ENCODE measurements around the gene BAZ1B.
"Not testable (repeated sequence)": the region's sequence is repeated elsewhere in the genome, so short reads cannot be mapped to it uniquely, and the experiment has no call there.

BAZ1B gene

DNA sequence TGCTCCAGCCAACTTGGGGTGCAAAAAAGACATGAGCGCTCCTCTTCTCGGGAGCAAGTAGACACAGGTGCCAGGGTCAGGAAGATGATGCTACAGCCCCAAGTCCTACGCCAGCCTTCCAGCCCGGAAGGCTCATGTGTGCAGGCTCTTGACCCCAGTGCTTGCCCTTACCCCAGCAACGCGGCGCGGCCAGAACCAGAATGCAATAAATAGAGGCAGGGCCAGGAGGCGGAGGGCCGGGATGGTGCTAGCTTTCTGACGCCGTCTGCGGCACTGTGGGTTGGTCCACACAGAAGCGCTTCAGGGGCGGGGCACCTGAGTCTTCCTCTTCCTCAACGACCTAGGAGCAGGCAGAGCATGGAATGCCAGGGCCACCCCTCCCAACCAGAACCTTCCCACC lies 15.0 kb upstream of the BAZ1B start:
- no peak for TF ChIP-seq CTCF (IDR thresholded peaks at IDR 0.05; ENCODE audit: low read depth, low read length)
- H3K4me3 ChIP-seq (ENCODE audit: low read depth, low read length): no peak overlapping the region

DNA sequence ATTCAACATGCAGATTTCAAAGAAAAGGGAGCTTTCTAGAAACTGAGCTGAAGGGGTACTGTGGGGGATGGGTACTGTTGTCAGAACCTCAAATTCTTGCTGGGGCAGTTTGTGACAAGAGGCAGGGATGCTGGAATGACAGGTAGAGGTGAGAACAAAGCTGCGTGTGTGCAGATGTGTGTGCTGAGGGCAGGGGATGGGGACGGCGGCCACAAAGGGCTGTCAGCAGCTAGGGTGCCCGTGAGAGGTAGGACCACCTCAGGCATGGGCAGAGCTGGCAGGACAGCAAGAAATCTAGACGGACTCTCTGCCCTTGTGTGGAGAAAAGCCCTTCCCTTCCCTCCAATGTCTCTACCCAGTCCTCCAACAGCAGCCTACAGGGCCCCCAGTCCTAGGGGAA lies 14.4 kb upstream of the BAZ1B start:
- TF ChIP-seq CTCF (IDR thresholded peaks at IDR 0.05; ENCODE audit: low read depth, low read length): no peak
- no peak overlapping the region for H3K4me3 ChIP-seq (ENCODE audit: low read depth, low read length)

DNA sequence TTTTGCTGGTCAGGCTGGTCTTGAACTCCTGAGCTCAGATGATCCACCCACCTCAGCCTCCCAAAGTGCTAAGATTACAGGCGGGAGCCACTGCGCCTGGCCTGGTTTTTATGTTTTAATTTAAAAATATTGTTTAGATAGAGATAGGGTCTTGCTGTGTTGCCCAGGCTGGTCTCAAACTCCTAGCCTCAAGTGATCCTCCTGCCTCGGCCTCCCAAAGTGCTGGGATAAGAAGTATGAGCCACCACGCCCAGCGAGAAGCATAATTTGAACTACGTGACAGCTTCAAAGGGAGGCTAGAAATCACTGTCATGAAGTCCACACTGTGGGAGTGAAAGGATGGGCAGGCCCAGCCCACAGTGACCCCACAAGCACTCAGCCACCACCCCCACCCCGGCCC lies 13.8 kb upstream of the BAZ1B start:
- H3K4me3 ChIP-seq (ENCODE audit: low read depth, low read length): not testable (repeated sequence)

DNA sequence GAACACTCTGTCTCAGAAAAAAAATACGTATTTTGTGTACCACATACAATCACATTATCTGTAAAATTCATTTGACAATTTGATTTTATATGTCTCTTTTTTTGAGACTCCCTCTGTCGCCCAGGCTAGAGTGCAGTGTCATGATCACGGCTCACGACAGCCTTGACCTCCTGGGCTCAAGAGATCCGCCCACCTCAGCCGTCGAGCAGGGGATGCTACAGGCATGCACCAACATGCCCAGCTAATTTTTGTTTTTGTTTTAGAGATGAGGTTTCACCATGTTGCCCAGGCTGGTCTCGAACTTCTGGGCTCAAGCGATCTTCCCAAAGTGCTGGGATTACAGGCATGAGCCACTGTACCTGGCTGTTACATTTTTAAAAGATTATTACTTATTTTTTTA lies 11.6 kb upstream of the BAZ1B start:
- H3K4me3 ChIP-seq (ENCODE audit: low read depth, low read length): no peak overlapping the region
- TF ChIP-seq CTCF (IDR thresholded peaks at IDR 0.05; ENCODE audit: low read depth, low read length): no peak

GRCh38 chr7:73532224-73532623 lies 10.1 kb upstream of the BAZ1B start:
- H3K4me3 ChIP-seq (ENCODE audit: low read depth, low read length): no peak overlapping the region
- TF ChIP-seq CTCF (IDR thresholded peaks at IDR 0.05; ENCODE audit: low read depth, low read length): no peak

- H3K4me3 ChIP-seq (ENCODE audit: low read depth, low read length): no peak overlapping the region
- no peak for TF ChIP-seq CTCF (IDR thresholded peaks at IDR 0.05; ENCODE audit: low read depth, low read length)
These were observed 8.7 kb upstream of the BAZ1B start for GRCh38 chr7:73530800-73531199.

- no peak for TF ChIP-seq CTCF (IDR thresholded peaks at IDR 0.05; ENCODE audit: low read depth, low read length)
These were observed 5.1 kb upstream of the BAZ1B start for GRCh38 chr7:73526896-73527821.

DNA sequence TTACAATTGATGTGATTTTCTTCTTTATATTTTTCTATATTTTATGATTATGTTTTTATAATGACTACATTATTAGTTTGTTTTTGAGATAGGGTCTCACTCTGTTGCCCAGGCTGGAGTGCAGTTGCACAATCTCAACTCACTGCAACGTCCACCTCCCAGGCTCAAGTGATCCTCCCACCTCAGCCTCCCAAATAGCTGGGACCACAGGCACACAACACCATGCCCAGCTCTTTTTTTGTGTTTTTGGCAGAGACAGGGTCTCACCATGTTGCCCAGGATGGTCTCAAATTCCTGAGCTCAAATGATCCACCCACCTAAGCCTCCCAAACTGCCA lies 4.0 kb upstream of the BAZ1B start:
- not testable (repeated sequence) for H3K4me3 ChIP-seq (ENCODE audit: low read depth, low read length)

More at GRCh38 chr7:73526896-73527821, 5.1 kb upstream of the BAZ1B start:
- no peak overlapping the region for H3K4me3 ChIP-seq (ENCODE audit: low read depth, low read length)
